A549 (cell line): ENCODE data around the gene NTRK1. TPM values are rescaled to one million over a fixed set of nuclear protein-coding genes. Genes with fewer than 3 reads are reported as not detected.
A peak's percentile ranks its signal among the peaks of the same experiment; 100 is the strongest.

Source experiments
- ATAC-seq, 2 experiments: fragments of 200-7000 bp in 1 of 2; fragments of >200 bp in 1 of 2; cut with Nextera tagmentation in 1 of 2; cut with Tn5 transposase in 1 of 2; 3 replicates each; pipeline versions ENCODE4 v1.8.0 to v1.9.1; 2018 to 2020; ENCODE audit warnings: mild to moderate bottlenecking in 1 of 2, moderate library complexity in 1 of 2
- CTCF ChIA-PET: fragments of 300-600 bp; sonication (Branson Sonifier 250); formaldehyde crosslinking; extraction: SDS; loops from one replicate; lab custom pipeline; 2021; ENCODE audit warnings: antibody characterized with exemption, inconsistent platforms; lab: Yijun Ruan, JAX
- POLR2A ChIA-PET: fragments of 350-600 bp; formaldehyde crosslinking; extraction: SDS; loops from one replicate; lab custom pipeline; 2021; ENCODE audit warnings: antibody characterized with exemption, inconsistent platforms; lab: Yijun Ruan, JAX
- DNase-seq, 2 experiments: peaks; one replicate each; pipeline versions ENCODE4 v3.0.0 to v3.0.0-alpha.2; 2011 to 2016; ENCODE audit warnings: low read depth in 1 of 2, low spot score in 1 of 2
- FAIRE-seq: peaks from 2 replicates; lab custom pipeline; 2011; peaks lifted over from hg19 to GRCh38; lab: Jason Lieb, UNC
- H3K27ac ChIP-seq, 2 experiments: fragments of >200 bp; sonication (Bioruptor Twin); formaldehyde crosslinking; 3 replicates each; pipeline ENCODE4 v1.5.1; 2016 to 2017
- H3K4me1 ChIP-seq: fragments of >200 bp; sonication (Bioruptor Twin); formaldehyde crosslinking; 3 replicates; pipeline ENCODE4 v1.6.1; 2016
- H3K4me2 ChIP-seq: fragments of >200 bp; sonication (Bioruptor Twin); formaldehyde crosslinking; 3 replicates; pipeline ENCODE4 v1.6.1; 2016
- H3K4me3 ChIP-seq: fragments of >200 bp; sonication (Bioruptor Twin); formaldehyde crosslinking; 3 replicates; pipeline ENCODE4 v1.5.1; 2016
- H3K9me3 ChIP-seq: fragments of >200 bp; sonication (Bioruptor Twin); formaldehyde crosslinking; 3 replicates; pipeline ENCODE4 v1.6.1; 2016
- CEBPB ChIP-seq, 2 experiments: fragments of >200 bp in 1 of 2; sonication (Bioruptor Twin) in 1 of 2; formaldehyde crosslinking in 1 of 2; IDR thresholded peaks; 2 replicates each; pipeline ENCODE4 v1.6.1; 2012 to 2016
- EHF ChIP-seq: fragments of 250-450 bp; sonication (Bioruptor Pico); IDR thresholded peaks from 2 replicates; pipeline ENCODE4 v1.5.0; 2020; ENCODE audit warnings: mild to moderate bottlenecking
- HDAC2 ChIP-seq: fragments of 200-600 bp; sonication (generic); IDR thresholded peaks from 2 replicates; pipeline ENCODE4 v1.6.1; 2016
- HOXB13 ChIP-seq: fragments of 250-450 bp; sonication (Bioruptor Pico); IDR thresholded peaks from 2 replicates; pipeline ENCODE4 v1.5.0; 2020; ENCODE audit warnings: low read depth, mild to moderate bottlenecking, moderate library complexity
- HOXB5 ChIP-seq: fragments of 250-450 bp; sonication (Bioruptor Pico); IDR thresholded peaks from 2 replicates; pipeline ENCODE4 v1.5.0; 2020; ENCODE audit warnings: mild to moderate bottlenecking, moderate library complexity
- JUN ChIP-seq, 2 experiments: fragments of >200 bp; sonication (Bioruptor Twin); formaldehyde crosslinking; IDR thresholded peaks; 2 replicates in 1 of 2; 3 replicates in 1 of 2; pipeline ENCODE4 v1.6.1; 2016 to 2017
- MAZ ChIP-seq: fragments of 150-350 bp; IDR thresholded peaks from 2 replicates; pipeline ENCODE4 v1.6.1; 2014; ENCODE audit warnings: antibody characterized with exemption, low read depth, low read length, borderline replicate concordance
- MYC ChIP-seq: IDR thresholded peaks from 2 replicates; pipeline ENCODE4 v1.6.1; 2012; ENCODE audit warnings: mild to moderate bottlenecking, inconsistent platforms, low read length, improper control_type of control experiment, borderline replicate concordance
- PHF8 ChIP-seq: fragments of 200-600 bp; sonication (generic); IDR thresholded peaks from 2 replicates; pipeline ENCODE4 v1.6.1; 2016; ENCODE audit warnings: low read depth, mild to moderate bottlenecking, antibody characterized with exemption, moderate library complexity, borderline replicate concordance
- POLR2A ChIP-seq: IDR thresholded peaks from 2 replicates; pipeline ENCODE4 v1.6.1; 2012; ENCODE audit warnings: mild to moderate bottlenecking, low read length
- POLR2AphosphoS2 ChIP-seq: conservative IDR thresholded peaks from 2 replicates; pipeline ENCODE4 v1.6.1; 2012; ENCODE audit warnings: low read length, improper control_type of control experiment, inconsistent platforms
- RAD21 ChIP-seq, 2 experiments: fragments of >200 bp in 1 of 2; sonication (Bioruptor Twin) in 1 of 2; formaldehyde crosslinking in 1 of 2; IDR thresholded peaks in 1 of 2; conservative IDR thresholded peaks in 1 of 2; 2 replicates in 1 of 2; 3 replicates in 1 of 2; pipeline ENCODE4 v1.6.1; 2012 to 2018; ENCODE audit warnings: inconsistent platforms in 1 of 2
- SMC3 ChIP-seq: fragments of >200 bp; sonication (Bioruptor Twin); formaldehyde crosslinking; IDR thresholded peaks from 3 replicates; pipeline ENCODE4 v1.6.1; 2018; ENCODE audit warnings: inconsistent platforms
- TFCP2L1 ChIP-seq: fragments of 250-450 bp; sonication (Bioruptor Pico); IDR thresholded peaks from 2 replicates; pipeline ENCODE4 v1.5.0; 2021; ENCODE audit warnings: mild to moderate bottlenecking
- WGBS: methylation state at CpG from one replicate; pipeline ENCODE4 v1.1.6; 2017; ENCODE audit errors: missing lambda C conversion rate; 5-methylcytosine and 5-hydroxymethylcytosine counted together
- polyA plus RNA-seq, 4 experiments: library from polyadenylated mRNA; depleted of rRNA in 3 of 4; stranded (reverse); fragments of >200 nt; fragmentation: RNase III in 1 of 4; extraction: RNeasy Plus Mini Kit Qiagen cat#74134 plus additional on column Dnase treatment in 1 of 4; gene quantifications; 2 replicates in 3 of 4; 3 replicates in 1 of 4; pipeline ENCODE4 v1.2.3, GENCODE V29; 2011 to 2017
- TF ChIP-seq, protein P1 (sequence below): fragments of 450-650 bp; IDR thresholded peaks from 2 replicates; pipeline ENCODE4 v1.6.1; 2014; ENCODE audit warnings: antibody characterized with exemption
- TF ChIP-seq, protein P2 (sequence below): fragments of >200 bp; sonication (Bioruptor Twin); formaldehyde crosslinking; IDR thresholded peaks from 3 replicates; pipeline ENCODE4 v1.6.1; 2016
- TF ChIP-seq, protein P3 (sequence below): IDR thresholded peaks from 2 replicates; pipeline ENCODE4 v1.6.1; 2012
- TF ChIP-seq, protein P4 (sequence below): fragments of 250-450 bp; sonication (Bioruptor Pico); IDR thresholded peaks from 2 replicates; pipeline ENCODE4 v1.5.0; 2021; ENCODE audit warnings: mild to moderate bottlenecking, moderate library complexity, borderline replicate concordance
- TF ChIP-seq, protein P5 (sequence below): fragments of >200 bp; sonication (Bioruptor Twin); formaldehyde crosslinking; IDR thresholded peaks from 3 replicates; pipeline ENCODE4 v1.5.1; 2016
- TF ChIP-seq, protein P6 (sequence below): IDR thresholded peaks from 2 replicates; pipeline ENCODE4 v1.6.1; 2012; ENCODE audit warnings: low read depth, borderline replicate concordance
- TF ChIP-seq, protein P7 (sequence below): fragments of 250-450 bp; sonication (Bioruptor Pico); IDR thresholded peaks from 2 replicates; pipeline ENCODE4 v1.5.0; 2020; ENCODE audit warnings: low read depth, mild to moderate bottlenecking, moderate library complexity

The NTRK1 gene
- polyA plus RNA-seq, 2 of the 4 experiments (the other 2 are of a cell fraction): 0.05 to 0.18 TPM

DNA sequence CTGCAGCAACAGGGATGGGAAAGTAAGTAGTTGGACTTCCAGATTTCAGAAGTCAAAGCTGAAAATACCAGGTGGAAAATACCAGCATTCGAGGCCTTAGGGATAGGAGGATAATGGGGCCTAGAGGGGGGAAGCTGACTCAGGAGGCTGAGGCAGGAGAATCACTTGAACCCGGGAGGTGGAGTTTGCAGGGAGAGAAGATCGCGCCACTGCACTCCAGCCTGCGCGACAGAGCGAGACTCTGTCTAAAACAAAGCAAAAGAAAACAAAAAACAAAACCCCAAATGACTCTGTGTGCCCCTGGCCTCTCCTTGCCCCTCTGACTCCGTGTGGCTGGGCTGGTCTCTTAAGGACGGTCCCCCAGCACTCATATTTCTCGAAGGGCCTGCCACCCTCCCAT, 47.4 kb upstream of the NTRK1 start:
- ChIA-PET POLR2A (interaction anchor here (1.0 kb wide), 1 partner anchor 37 kb away, joined by 3 read pairs; no protein-coding TSS in a partner anchor), CTCF (interaction anchor here (0.8 to 27.2 kb wide), 13 partner anchors 8 to 119 kb away, joined by 3 to 480 read pairs (median 11); partner anchors contain the start of genes INSRR and NTRK1)
- Histone ChIP-seq H3K9me3 (no peaks in the 10 kb centered on the region), H3K4me2 (peak overlapping the region; percentile 92), H3K27ac (peak overlapping the region; percentile 76 to 86), H3K4me3 (peak overlapping the region; percentile 39), H3K4me1 (peaks cover 24% of the 10 kb centered on the region)
- FAIRE-seq: no peak
- WGBS: 68% methylated on average over 10 of the region's 10 CpGs
- TF ChIP-seq, protein P1, sequence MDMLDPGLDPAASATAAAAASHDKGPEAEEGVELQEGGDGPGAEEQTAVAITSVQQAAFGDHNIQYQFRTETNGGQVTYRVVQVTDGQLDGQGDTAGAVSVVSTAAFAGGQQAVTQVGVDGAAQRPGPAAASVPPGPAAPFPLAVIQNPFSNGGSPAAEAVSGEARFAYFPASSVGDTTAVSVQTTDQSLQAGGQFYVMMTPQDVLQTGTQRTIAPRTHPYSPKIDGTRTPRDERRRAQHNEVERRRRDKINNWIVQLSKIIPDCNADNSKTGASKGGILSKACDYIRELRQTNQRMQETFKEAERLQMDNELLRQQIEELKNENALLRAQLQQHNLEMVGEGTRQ: no peak
- TF ChIP-seq, protein P2, sequence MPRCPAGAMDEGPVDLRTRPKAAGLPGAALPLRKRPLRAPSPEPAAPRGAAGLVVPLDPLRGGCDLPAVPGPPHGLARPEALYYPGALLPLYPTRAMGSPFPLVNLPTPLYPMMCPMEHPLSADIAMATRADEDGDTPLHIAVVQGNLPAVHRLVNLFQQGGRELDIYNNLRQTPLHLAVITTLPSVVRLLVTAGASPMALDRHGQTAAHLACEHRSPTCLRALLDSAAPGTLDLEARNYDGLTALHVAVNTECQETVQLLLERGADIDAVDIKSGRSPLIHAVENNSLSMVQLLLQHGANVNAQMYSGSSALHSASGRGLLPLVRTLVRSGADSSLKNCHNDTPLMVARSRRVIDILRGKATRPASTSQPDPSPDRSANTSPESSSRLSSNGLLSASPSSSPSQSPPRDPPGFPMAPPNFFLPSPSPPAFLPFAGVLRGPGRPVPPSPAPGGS: no peak
- TF ChIP-seq POLR2AphosphoS2 (no peak), PHF8 (no peak), SMC3 (no peak)
- DNase-seq: no peak
- no peak for ATAC-seq

DNA sequence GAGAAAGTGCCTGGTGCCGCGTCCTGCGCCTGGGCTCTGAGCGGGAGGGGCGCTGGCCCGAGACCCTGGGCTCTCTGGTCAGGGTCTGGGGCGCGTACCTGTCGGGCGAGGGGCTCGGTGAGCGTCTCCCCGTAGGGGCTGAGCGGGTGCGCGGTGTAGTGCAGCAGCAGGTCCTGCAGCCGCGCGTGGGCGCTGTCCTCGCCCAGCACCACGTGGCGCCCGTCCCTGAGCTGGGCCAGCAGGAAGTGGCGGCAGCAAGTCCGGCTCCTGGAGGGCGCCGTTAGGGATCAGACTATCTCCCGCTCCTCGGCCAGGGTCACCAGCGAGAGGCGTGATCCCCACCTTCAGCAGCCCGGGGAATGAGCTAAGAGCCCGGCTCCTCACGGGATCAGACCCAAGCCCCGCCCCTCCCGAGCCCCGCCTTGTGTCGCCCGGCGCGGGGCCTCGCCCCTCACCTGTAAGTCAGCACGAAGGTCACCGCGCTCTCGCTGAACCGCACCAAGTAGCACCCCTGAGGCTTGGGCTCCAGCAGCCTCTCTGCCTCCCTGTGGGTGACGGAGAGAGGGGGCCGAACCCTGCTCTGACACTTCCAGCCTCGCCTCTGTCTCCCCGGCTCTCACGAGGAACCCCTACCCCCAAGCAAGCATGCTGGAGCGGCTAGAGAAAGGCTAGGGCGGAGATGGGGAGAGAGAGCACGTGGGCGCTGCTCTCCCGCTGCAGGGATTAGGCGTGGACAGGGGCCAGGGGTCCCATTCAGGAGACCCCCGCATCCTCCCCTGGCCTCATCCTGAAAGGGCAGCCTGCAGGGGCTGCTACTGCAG, 46.7 kb upstream of the NTRK1 start:
- Histone ChIP-seq H3K27ac (peak overlapping the region; percentile 76 to 86), H3K4me3 (peak overlapping the region; percentile 39), H3K4me1 (peaks cover 24% of the 10 kb centered on the region), H3K9me3 (no peaks in the 10 kb centered on the region), H3K4me2 (peak overlapping the region; percentile 92)
- ATAC-seq: peak; percentile 83 to 91
- ChIA-PET POLR2A (interaction anchor here (1.0 kb wide), 1 partner anchor 37 kb away, joined by 3 read pairs; no protein-coding TSS in a partner anchor), CTCF (interaction anchor here (0.6 to 27.2 kb wide), 20 partner anchors 8 to 1398 kb away, joined by 3 to 480 read pairs (median 4); partner anchors contain the start of genes INSRR and NTRK1)
- 48% methylated on average over 22 of the region's 60 CpGs for WGBS
- peak; percentile 73 for DNase-seq
- TF ChIP-seq EHF (peak; percentile 66; the same call in 1 of the 2 replicates), HOXB5 (CRISPR knock-in tag) (0 out of 2 replicates have a peak, but pooled peaks have one; percentile 42), JUN (IDR thresholded peaks at IDR 0.05) (0 out of 5 replicates have a peak, but pooled peaks of 1 of the 2 experiments have one; percentile 44), MAZ (no peak), TFCP2L1 (peak; percentile 41; the same call in 1 of the 2 replicates), POLR2A (peak; percentile 60), HDAC2 (no peak), SMC3 (peak; percentile 52), RAD21 (conservative IDR thresholded peaks at IDR 0.05 in 1 of 2, IDR thresholded peaks at IDR 0.05 in 1 of 2) (peak; percentile 13 to 34; a peak in 2 of 5 replicates), HOXB13 (CRISPR knock-in tag) (0 out of 2 replicates have a peak, but pooled peaks have one; percentile 43), CEBPB (IDR thresholded peaks at IDR 0.05) (no peak), MYC (peak; percentile 98)
- TF ChIP-seq, protein P3, sequence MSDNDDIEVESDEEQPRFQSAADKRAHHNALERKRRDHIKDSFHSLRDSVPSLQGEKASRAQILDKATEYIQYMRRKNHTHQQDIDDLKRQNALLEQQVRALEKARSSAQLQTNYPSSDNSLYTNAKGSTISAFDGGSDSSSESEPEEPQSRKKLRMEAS: peak; percentile 100
- TF ChIP-seq, protein P1: peak; percentile 71
- TF ChIP-seq, protein P4, sequence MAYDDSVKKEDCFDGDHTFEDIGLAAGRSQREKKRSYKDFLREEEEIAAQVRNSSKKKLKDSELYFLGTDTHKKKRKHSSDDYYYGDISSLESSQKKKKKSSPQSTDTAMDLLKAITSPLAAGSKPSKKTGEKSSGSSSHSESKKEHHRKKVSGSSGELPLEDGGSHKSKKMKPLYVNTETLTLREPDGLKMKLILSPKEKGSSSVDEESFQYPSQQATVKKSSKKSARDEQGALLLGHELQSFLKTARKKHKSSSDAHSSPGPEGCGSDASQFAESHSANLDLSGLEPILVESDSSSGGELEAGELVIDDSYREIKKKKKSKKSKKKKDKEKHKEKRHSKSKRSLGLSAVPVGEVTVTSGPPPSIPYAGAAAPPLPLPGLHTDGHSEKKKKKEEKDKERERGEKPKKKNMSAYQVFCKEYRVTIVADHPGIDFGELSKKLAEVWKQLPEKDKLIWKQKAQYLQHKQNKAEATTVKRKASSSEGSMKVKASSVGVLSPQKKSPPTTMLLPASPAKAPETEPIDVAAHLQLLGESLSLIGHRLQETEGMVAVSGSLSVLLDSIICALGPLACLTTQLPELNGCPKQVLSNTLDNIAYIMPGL (CRISPR knock-in tag): no peak; the same call in 1 of the 2 replicates
- TF ChIP-seq, protein P5, sequence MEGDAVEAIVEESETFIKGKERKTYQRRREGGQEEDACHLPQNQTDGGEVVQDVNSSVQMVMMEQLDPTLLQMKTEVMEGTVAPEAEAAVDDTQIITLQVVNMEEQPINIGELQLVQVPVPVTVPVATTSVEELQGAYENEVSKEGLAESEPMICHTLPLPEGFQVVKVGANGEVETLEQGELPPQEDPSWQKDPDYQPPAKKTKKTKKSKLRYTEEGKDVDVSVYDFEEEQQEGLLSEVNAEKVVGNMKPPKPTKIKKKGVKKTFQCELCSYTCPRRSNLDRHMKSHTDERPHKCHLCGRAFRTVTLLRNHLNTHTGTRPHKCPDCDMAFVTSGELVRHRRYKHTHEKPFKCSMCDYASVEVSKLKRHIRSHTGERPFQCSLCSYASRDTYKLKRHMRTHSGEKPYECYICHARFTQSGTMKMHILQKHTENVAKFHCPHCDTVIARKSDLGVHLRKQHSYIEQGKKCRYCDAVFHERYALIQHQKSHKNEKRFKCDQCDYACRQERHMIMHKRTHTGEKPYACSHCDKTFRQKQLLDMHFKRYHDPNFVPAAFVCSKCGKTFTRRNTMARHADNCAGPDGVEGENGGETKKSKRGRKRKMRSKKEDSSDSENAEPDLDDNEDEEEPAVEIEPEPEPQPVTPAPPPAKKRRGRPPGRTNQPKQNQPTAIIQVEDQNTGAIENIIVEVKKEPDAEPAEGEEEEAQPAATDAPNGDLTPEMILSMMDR: peak; percentile 59
- TF ChIP-seq, protein P6, sequence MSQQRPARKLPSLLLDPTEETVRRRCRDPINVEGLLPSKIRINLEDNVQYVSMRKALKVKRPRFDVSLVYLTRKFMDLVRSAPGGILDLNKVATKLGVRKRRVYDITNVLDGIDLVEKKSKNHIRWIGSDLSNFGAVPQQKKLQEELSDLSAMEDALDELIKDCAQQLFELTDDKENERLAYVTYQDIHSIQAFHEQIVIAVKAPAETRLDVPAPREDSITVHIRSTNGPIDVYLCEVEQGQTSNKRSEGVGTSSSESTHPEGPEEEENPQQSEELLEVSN: peak; percentile 98
- TF ChIP-seq, protein P7, sequence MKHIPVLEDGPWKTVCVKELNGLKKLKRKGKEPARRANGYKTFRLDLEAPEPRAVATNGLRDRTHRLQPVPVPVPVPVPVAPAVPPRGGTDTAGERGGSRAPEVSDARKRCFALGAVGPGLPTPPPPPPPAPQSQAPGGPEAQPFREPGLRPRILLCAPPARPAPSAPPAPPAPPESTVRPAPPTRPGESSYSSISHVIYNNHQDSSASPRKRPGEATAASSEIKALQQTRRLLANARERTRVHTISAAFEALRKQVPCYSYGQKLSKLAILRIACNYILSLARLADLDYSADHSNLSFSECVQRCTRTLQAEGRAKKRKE (CRISPR knock-in tag): peak; percentile 79
- FAIRE-seq: no peak
